K562 (cell line): ENCODE measurements around the gene LILRA6. TPM values are rescaled to one million over a fixed set of nuclear protein-coding genes. Genes with fewer than 3 reads are reported as not detected.

Source experiments
- ATF7 ChIP-seq: fragments of 450-650 bp; IDR thresholded peaks from 2 replicates; pipeline ENCODE4 v1.7.1; 2014; ENCODE audit warnings: mild to moderate bottlenecking, moderate library complexity
- CREB1 ChIP-seq, 2 experiments: sonication (generic) in 1 of 2; formaldehyde crosslinking in 1 of 2; IDR thresholded peaks; 2 replicates each; pipeline versions ENCODE4 v1.6.1 to v1.8.0; 2012 to 2022; ENCODE audit warnings: inconsistent platforms in 1 of 2, mild to moderate bottlenecking in 1 of 2, missing genetic modification reagents in 1 of 2, moderate library complexity in 1 of 2
- ELF1 ChIP-seq: fragments of 200-800 bp; sonication (Bioruptor generic); IDR thresholded peaks from 2 replicates; pipeline ENCODE4 v1.6.1; 2016; ENCODE audit warnings: missing genetic modification characterization, missing compliant biosample characterization
- ELF4 ChIP-seq: fragments of 450-650 bp; formaldehyde crosslinking; IDR thresholded peaks from 2 replicates; pipeline ENCODE4 v1.4.0; 2022; ENCODE audit warnings: missing genetic modification characterization
- ETV1 ChIP-seq: fragments of 450-650 bp; conservative IDR thresholded peaks from 2 replicates; pipeline ENCODE4 v1.6.1; 2016; ENCODE audit warnings: missing genetic modification characterization, control low read depth, low read depth, missing compliant biosample characterization
- FOXA3 ChIP-seq, 2 experiments: fragments of 450-650 bp in 1 of 2; sonication (generic) in 1 of 2; formaldehyde crosslinking; IDR thresholded peaks in 1 of 2; conservative IDR thresholded peaks in 1 of 2; 2 replicates each; pipeline versions ENCODE4 v1.4.0 to v1.8.0; 2020 to 2022; ENCODE audit warnings: mild to moderate bottlenecking in 2 of 2, missing genetic modification reagents in 1 of 2
- FOXO4 ChIP-seq: fragments of 450-650 bp; formaldehyde crosslinking; IDR thresholded peaks from 2 replicates; pipeline ENCODE4 v1.4.0; 2020; ENCODE audit warnings: mild to moderate bottlenecking, moderate library complexity
- HCFC1 ChIP-seq: IDR thresholded peaks from 2 replicates; pipeline ENCODE4 v1.6.1; 2012; ENCODE audit warnings: low read depth, low read length, improper control_type of control experiment
- HINFP ChIP-seq: fragments of 450-650 bp; conservative IDR thresholded peaks from 2 replicates; pipeline ENCODE4 v1.6.1; 2016; ENCODE audit warnings: missing genetic modification characterization, low read depth, mild to moderate bottlenecking, control low read depth, missing compliant biosample characterization
- JUN ChIP-seq, 2 experiments: sonication (generic) in 1 of 2; formaldehyde crosslinking in 1 of 2; IDR thresholded peaks; 2 replicates each; pipeline versions ENCODE4 v1.6.1 to v1.8.0; 2012 to 2022; ENCODE audit warnings: borderline replicate concordance in 2 of 2, mild to moderate bottlenecking in 2 of 2, improper control_type of control experiment in 1 of 2, low read depth in 1 of 2, low read length in 1 of 2, missing genetic modification reagents in 1 of 2
- JUND ChIP-seq, 2 experiments: IDR thresholded peaks; 2 replicates in 1 of 2; 3 replicates in 1 of 2; pipeline ENCODE4 v1.6.1; 2011; ENCODE audit warnings: borderline replicate concordance in 2 of 2, low read depth in 2 of 2, low read length in 2 of 2, improper control_type of control experiment in 1 of 2, missing biosample characterization in 1 of 2, missing genetic modification characterization in 1 of 2, missing genetic modification reagents in 1 of 2
- NFYB ChIP-seq: IDR thresholded peaks from 2 replicates; pipeline ENCODE4 v1.6.1; 2011; ENCODE audit warnings: mild to moderate bottlenecking, moderate library complexity; ENCODE audit not compliant: insufficient read length; ENCODE audit errors: extremely low read depth
- NONO ChIP-seq, 2 experiments: fragments of 200-400 bp in 1 of 2; fragments of 450-650 bp in 1 of 2; formaldehyde crosslinking in 1 of 2; IDR thresholded peaks; 2 replicates each; pipeline ENCODE4 v1.6.1; 2017; ENCODE audit warnings: low read depth in 2 of 2, mild to moderate bottlenecking in 2 of 2, moderate library complexity in 2 of 2, low read length in 1 of 2
- NR2C2 ChIP-seq, 2 experiments: fragments of 200-800 bp in 1 of 2; sonication (Bioruptor generic) in 1 of 2; sonication (generic) in 1 of 2; formaldehyde crosslinking in 1 of 2; IDR thresholded peaks; 2 replicates each; pipeline versions ENCODE4 v1.6.1 to v1.8.0; 2016 to 2022; ENCODE audit warnings: mild to moderate bottlenecking in 1 of 2, missing compliant biosample characterization in 1 of 2, missing genetic modification characterization in 1 of 2, missing genetic modification reagents in 1 of 2
- PHF21A ChIP-seq: fragments of 450-650 bp; IDR thresholded peaks from 2 replicates; pipeline ENCODE4 v1.6.1; 2017; ENCODE audit warnings: low read depth, borderline replicate concordance
- PRMT5 ChIP-seq: sonication (generic); formaldehyde crosslinking; IDR thresholded peaks from 2 replicates; pipeline ENCODE4 v1.5.0; 2020; ENCODE audit warnings: missing genetic modification reagents
- PYGO2 ChIP-seq: fragments of 450-650 bp; IDR thresholded peaks from 2 replicates; pipeline ENCODE4 v1.6.1; 2016; ENCODE audit warnings: mild to moderate bottlenecking, missing genetic modification characterization, moderate library complexity, missing compliant biosample characterization
- SNAPC5 ChIP-seq: fragments of 250-450 bp; sonication (Bioruptor Pico); IDR thresholded peaks from 2 replicates; pipeline ENCODE4 v1.8.0; 2021; ENCODE audit warnings: moderate library complexity, mild to moderate bottlenecking, inconsistent platforms
- ZBTB2 ChIP-seq: fragments of 450-650 bp; IDR thresholded peaks from 2 replicates; pipeline ENCODE4 v1.6.1; 2016; ENCODE audit warnings: antibody characterized with exemption
- ZKSCAN8 ChIP-seq: fragments of 200-800 bp; sonication (Bioruptor generic); IDR thresholded peaks from 2 replicates; pipeline ENCODE4 v1.6.1; 2016; ENCODE audit warnings: missing genetic modification characterization, missing compliant biosample characterization
- ZNF589 ChIP-seq: fragments of 200-800 bp; sonication (Bioruptor generic); IDR thresholded peaks from 2 replicates; pipeline ENCODE4 v1.6.1; 2016; ENCODE audit warnings: low read depth, missing genetic modification characterization, missing compliant biosample characterization
- polyA plus RNA-seq, 8 experiments: library from polyadenylated mRNA; depleted of rRNA in 4 of 8; stranded (reverse) in 5 of 8; unstranded in 3 of 8; fragments of >200 nt; fragmentation: Nextera tagmentation in 2 of 8; fragmentation: Illumina TruSeq in 1 of 8; extraction: Ambion mirVana in 2 of 8; extraction: Trizol in 1 of 8; gene quantifications; 2 replicates each; pipeline versions ENCODE4 v1.2.1 to v1.2.3, GENCODE V29; 2011 to 2014; ENCODE audit warnings: inconsistent platforms in 1 of 8, missing spikeins in 1 of 8
- total RNA-seq, 7 experiments: library from RNA; depleted of rRNA in 6 of 7; stranded (reverse); fragments of >200 nt in 6 of 7; fragmentation: Illumina TruSeq in 2 of 7; extraction: Trizol in 2 of 7; gene quantifications; 2 replicates each; pipeline versions ENCODE4 v1.2.1 to v1.2.3, GENCODE V29; 2011 to 2021; ENCODE audit warnings: low replicate concordance in 1 of 7

LILRA6 gene
- total and polyA plus RNA-seq, 9 of the 15 experiments (the other 6 are each of a cell fraction or from before 2014, with no cell fraction given): 0.03 TPM; not detected in 8

- no peak for TF ChIP-seq NONO (IDR thresholded peaks at IDR 0.05; ENCODE audit: low read depth in 2 of 2, low read length in 1 of 2)
- TF ChIP-seq ELF1 (tag): no peak
- TF ChIP-seq ELF4: no peak
- TF ChIP-seq NFYB: no peak
- TF ChIP-seq HINFP (tag): no peak
- TF ChIP-seq ZKSCAN8 (CRISPR knock-in tag): no peak
- TF ChIP-seq PYGO2: no peak
- no peak for TF ChIP-seq PHF21A
- TF ChIP-seq ATF7: peak; percentile 94
- TF ChIP-seq NR2C2 (CRISPR knock-in tag; IDR thresholded peaks at IDR 0.05): no peak
- no peak for TF ChIP-seq NR2C2 (tag; IDR thresholded peaks at IDR 0.05)
- TF ChIP-seq HCFC1: no peak
- TF ChIP-seq ETV1 (tag): no peak
- TF ChIP-seq JUND (IDR thresholded peaks at IDR 0.05; ENCODE audit: borderline replicate concordance, low read depth, low read length): peak; percentile 76
- TF ChIP-seq JUND (tag; IDR thresholded peaks at IDR 0.05; ENCODE audit: borderline replicate concordance, low read depth, low read length): peak; percentile 61; the same call in 1 of the 3 replicates
- TF ChIP-seq JUN (IDR thresholded peaks at IDR 0.05; ENCODE audit: borderline replicate concordance, low read depth, low read length): 0 out of 2 replicates have a peak, but pooled peaks have one; percentile 26
- no peak for TF ChIP-seq JUN (CRISPR knock-in tag; IDR thresholded peaks at IDR 0.05; ENCODE audit: borderline replicate concordance)
- TF ChIP-seq PRMT5: no peak
- no peak for TF ChIP-seq ZBTB2
- no peak for TF ChIP-seq SNAPC5 (CRISPR knock-in tag)
- TF ChIP-seq FOXO4 (CRISPR knock-in tag): no peak
- no peak for TF ChIP-seq FOXA3 (CRISPR knock-in tag; conservative IDR thresholded peaks at IDR 0.05 in 1 of 2, IDR thresholded peaks at IDR 0.05 in 1 of 2)
- no peak for TF ChIP-seq ZNF589 (CRISPR knock-in tag)
- peak; percentile 24; the same call in 1 of the 2 replicates for TF ChIP-seq CREB1 (IDR thresholded peaks at IDR 0.05)
- peak; percentile 69 for TF ChIP-seq CREB1 (CRISPR knock-in tag; IDR thresholded peaks at IDR 0.05)
These were observed 10.3 kb upstream of the LILRA6 start (continued) for GRCh38 chr19:54252845-54253244.
